Non-pigmented ciliary epithelial cell (primary cell): ENCODE data around the gene MACIR.
A peak's percentile ranks its signal among the peaks of the same experiment; 100 is the strongest.
"Not testable (repeated sequence)": the region's sequence is repeated elsewhere in the genome, so short reads cannot be mapped to it uniquely, and the experiment has no call there.

Experiments used
- DNase-seq: peaks from one replicate; pipeline ENCODE4 v3.0.0-alpha.2; 2010; ENCODE audit warnings: low read depth

Gene MACIR, protein sequence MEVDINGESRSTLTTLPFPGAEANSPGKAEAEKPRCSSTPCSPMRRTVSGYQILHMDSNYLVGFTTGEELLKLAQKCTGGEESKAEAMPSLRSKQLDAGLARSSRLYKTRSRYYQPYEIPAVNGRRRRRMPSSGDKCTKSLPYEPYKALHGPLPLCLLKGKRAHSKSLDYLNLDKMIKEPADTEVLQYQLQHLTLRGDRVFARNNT

DNA sequence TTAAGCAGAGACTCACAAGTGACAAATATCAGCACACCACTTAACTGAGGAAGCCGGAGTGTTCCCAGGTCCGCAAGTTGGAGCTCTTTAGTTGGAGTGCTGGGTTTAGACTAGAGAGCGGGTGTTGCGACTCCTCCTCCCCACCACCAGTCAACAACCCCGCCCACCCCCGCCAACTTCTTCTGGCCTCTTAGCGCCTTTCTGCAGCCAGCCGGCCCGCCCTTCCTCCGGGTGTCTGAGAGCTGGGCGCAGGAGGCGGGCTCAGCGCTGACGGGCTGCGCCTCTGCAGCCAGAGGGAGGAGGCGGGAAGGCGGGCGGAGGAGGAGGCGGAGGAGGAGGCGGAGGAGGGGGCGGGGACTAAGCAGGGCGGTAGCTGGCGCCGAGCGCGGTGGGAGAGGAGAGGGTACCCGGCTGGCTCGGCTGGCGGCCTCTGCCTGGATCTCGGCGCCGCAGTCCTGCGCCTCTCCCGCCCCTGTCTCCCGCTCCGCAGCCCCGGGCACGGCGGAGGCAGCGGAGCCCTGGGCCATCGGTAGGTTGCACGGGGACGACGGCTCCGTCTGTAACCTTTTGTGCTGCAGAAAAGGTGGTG lies at the start of gene MACIR:
MACIR (plus strand) TSS at position 396 of the 589 bp plus-strand sequence. CDS start 17,157 bp downstream, outside the sequence.
- peak; percentile 86 for DNase-seq

DNA sequence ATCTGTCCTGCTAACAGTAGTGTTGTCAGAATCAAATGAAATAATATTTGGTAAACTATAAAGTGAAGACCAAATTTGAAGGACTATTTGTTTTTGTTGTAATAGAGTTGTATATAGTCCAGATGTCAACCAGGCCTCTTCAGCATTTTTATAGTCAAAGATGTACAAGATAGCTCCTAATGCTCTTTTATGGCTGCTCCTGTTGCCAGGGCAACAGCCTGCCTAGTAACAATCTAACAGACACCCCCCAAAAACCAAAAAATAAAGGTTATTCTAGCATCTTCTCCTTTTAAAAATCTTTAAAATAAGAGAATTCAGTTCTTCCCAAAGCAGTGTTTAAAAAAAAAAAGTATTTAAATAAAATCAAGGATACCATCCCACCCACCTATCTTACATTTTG lies 49.5 kb upstream of the MACIR start:
- no peak for DNase-seq

DNA sequence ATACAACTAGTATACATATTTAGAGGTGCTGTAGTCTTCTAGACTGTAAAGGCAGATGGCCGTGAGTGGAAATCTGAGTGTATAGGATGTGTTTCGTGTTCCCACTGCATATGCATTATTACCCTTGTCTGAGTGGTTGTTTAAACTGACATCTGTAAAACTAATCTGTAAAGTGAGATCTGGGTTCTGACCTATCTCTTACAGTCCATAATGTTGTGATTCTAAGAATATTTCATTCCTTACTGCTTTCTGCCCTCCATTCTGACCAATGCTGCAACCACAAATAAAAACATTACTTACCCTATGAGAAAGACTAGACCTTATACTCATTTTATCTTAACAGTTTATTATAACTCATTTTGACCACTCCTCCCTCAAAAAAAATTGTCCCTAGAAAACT lies 47.6 kb upstream of the MACIR start:
- no peak for DNase-seq

GRCh38 chr5:103211576-103212561 lies 46.7 kb upstream of the MACIR start:
- DNase-seq, result no peak

GRCh38 chr5:103216137-103216536 lies 42.4 kb upstream of the MACIR start:
- no peak for DNase-seq

DNA sequence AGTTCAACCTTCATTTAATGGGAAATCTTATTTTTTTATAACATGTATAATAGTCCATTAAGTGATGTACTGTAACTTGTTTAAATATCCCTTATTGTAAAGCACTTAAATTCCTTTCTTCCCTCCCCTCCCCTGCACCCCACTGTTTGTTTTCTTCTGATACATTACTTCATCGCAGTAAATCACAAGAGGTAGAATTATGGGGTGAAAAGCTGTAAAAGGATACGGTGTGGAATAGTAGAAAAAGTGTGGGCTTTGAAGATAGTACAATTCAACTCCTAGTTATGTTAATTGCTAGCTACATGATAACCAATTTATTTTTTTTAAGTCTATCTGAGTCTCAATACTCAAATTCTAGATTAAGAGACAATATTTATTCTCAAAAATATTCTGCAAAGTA lies 41.9 kb upstream of the MACIR start:
- DNase-seq, result no peak

DNA sequence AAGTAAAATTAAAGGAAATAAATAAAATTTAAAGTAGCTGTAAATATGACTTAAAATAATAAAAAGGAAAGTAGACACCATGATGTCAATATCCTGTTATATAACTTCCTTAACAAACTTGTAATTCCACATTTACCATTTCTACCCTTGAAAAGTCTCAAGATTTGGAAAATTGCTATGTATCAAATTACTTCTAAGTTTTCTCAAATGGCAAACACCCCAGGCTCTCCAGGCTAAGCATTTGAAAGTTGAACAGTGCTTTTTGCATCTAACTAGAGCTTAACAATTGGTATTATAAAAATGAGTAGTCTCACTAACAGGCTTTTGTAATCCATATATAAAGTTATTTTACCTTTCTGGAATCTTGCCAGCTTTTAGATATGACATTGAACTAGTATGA lies 41.5 kb upstream of the MACIR start:
- no peak for DNase-seq

- DNase-seq, result peak; percentile 93
Measured at GRCh38 chr5:103218164-103218563, 40.4 kb upstream of the MACIR start.

DNA sequence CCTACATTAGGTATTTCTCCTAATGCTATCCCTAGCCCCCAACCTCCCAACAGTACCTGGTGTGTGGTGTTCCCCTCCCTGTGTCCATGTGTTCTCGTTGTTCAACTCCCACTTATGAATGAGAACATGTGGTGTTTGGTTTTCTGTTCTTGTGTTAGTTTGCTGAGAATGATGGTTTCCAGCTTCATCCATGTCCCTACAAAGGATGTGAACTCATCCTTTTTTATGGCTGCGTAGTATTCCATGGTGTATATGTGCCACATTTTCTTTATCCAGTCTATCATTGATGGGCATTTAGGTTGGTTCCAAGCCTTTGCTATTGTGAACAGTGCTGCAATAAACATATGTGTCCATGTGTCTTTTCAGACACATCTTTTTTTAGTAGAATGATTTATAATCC lies 39.5 kb upstream of the MACIR start:
- DNase-seq, result not testable (repeated sequence)

DNA sequence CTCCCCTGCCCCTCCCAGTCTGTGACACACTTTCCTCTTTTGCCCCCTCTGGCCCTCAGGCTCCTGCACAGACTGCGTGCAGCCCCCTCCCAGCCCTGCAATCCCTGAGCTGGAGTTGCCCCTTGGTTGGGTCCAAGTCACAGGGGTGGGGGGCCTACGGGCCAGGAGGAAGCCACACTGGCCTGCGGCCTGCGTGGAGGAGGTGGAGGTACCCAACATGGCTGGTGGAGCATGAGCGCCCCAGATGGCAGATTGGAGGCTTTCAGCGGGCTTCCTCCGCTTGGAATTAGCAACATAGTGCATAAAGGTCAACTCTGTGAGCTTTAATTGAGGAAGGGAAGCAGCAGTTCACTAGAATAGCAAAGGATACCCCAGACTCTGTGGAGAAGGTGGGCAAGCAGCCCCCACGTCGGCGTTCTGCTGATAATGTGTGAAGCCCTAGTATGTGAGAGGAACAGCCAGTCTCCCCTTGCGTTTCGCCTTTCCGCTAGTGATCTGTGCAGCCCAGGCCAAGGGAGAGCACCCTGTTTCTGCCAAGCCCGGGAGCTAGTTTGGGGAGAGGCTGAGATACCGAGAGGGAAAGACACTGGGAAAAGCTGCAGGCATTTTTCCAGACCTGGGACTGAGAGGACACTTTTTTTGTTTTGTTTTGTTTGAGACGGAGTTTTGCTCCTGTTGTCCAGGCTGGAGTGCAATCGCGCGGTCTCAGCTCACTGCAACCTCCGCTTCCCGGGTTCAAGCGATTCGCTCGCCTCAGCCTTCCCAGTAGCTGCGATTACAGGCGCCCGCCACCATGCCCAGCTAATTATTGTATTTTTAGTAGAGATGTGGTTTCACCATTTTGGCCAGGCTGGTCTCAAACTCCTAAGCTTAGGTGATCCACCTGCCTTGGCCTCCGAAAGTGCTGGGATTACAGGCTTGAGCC lies 35.3 kb upstream of the MACIR start:
- no peak for DNase-seq

- DNase-seq, result no peak
Measured at GRCh38 chr5:103224118-103224893, 34.3 kb upstream of the MACIR start.

GRCh38 chr5:103224894-103225246 lies 33.7 kb upstream of the MACIR start:
- DNase-seq, result no peak

DNA sequence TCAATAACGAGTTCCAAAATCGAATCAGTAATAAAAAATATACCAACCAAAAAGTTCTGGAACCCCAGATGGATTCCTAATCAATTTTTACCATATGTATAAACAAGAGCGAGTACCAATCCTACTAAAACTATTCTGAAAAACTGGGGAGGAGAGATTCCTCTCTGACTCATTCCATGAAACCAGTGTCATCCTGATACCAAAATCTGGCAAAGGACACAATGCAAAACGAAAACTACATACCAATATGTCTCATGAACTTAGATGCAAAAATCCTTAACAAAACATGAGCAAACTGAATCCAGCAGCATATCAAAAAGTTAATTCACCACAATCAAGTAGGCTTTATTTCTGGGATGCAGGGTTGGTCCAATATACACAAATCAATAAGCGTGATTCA lies 30.5 kb upstream of the MACIR start:
- no peak for DNase-seq

DNA sequence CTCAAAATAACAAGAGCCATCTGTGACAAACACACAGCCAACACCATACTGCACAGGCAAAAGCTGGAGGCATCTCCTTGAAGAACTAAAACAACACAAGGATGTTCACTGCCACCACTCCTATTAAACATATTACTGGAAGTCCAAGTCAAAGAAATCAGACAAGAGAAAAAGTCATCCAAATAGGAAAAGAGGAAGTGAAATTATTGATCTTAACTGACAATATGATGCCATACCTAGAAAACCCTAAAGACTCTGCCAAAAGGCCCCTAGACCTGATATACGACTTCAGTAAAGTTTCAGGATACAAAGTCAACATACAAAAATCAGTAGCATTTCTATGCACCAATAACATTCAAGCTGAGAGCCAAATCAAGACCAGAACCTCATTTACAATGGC lies 30.0 kb upstream of the MACIR start:
- DNase-seq, result no peak

DNA sequence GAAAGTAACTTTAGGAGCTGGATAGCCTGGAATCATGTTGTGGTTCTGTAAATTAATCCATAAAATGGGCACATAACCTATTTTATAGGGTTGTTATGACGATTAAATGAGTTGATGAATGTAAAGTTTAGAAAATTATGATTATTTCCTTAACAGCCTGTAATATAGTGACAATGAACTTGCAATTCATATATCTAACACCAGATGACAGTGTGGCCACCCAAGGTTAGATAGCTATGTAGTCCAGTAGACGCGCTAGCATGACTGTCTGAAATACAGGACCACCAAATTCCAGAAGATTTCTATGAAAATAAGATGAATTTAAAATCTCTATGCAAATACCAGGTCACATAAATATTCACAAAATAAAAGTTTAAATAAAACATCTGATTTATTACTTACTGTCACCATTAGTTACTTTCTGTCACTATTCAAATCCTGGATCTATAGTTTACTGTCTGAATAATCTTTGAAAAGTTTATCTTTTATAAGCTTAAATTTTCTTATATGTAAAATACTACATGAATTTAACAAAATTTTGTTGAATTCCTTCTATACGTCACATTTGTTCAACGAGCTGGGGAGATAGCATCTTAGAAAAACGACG lies 26.1 kb upstream of the MACIR start:
- DNase-seq, result no peak

- DNase-seq, result no peak
Measured at GRCh38 chr5:103234239-103234975, 24.2 kb upstream of the MACIR start.

GRCh38 chr5:103235891-103236290 lies 22.7 kb upstream of the MACIR start:
- DNase-seq, result no peak

- DNase-seq, result no peak
Measured at GRCh38 chr5:103237778-103238177, 20.8 kb upstream of the MACIR start.

DNA sequence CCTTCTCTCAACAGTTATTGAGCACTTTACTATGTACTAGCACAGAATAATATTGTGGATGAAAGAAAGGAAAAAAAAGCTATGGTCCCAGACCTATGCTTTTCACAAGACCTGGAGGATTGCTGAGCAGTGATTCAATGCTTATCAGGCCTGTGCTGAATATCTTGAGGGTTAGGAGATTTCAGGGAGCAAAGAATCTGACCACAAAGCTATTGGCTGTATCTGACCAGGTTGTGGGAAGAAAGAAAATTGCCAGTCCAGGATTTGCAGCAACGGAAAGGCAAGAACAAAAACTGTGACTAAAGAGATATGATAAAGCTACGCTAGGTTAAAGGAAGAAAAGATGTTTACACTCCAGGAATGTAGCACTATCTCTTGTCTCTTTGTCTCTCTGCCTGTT lies 14.9 kb upstream of the MACIR start:
- peak; percentile 84 for DNase-seq

DNA sequence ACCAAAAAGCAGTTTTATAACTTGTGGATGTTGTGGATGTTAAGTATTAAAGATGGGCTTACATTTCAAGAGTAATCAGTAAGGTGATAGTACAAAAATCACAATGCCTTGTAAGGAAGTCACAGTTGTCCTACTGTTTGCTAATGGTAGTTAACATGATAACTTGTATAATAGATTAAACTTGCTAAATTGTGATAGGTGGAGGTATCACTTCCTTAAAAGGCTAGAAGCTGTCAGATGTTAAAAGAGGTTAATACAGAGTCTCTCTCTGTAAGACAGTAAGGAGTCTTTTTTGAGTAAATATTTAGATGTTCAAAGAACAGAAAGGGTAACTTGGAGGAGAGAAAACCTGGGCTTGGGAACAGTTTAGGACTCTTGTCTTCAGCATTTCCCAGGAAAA lies 14.2 kb upstream of the MACIR start:
- DNase-seq, result no peak
